A375 (cell line): ENCODE results near the gene SLC25A46. TPM values are rescaled to one million over a fixed set of nuclear protein-coding genes. Genes with fewer than 3 reads are reported as not detected.

Experiments
- total RNA-seq: library from RNA; depleted of rRNA; stranded (reverse); fragments of >200 nt; shearing (Covaris generic); gene quantifications from 2 replicates; pipeline ENCODE4 v1.2.3, GENCODE V29; 2014; rRNA removed

The SLC25A46 gene
- 37.5 and 40.8 TPM in 2 replicates for total RNA-seq

DNA sequence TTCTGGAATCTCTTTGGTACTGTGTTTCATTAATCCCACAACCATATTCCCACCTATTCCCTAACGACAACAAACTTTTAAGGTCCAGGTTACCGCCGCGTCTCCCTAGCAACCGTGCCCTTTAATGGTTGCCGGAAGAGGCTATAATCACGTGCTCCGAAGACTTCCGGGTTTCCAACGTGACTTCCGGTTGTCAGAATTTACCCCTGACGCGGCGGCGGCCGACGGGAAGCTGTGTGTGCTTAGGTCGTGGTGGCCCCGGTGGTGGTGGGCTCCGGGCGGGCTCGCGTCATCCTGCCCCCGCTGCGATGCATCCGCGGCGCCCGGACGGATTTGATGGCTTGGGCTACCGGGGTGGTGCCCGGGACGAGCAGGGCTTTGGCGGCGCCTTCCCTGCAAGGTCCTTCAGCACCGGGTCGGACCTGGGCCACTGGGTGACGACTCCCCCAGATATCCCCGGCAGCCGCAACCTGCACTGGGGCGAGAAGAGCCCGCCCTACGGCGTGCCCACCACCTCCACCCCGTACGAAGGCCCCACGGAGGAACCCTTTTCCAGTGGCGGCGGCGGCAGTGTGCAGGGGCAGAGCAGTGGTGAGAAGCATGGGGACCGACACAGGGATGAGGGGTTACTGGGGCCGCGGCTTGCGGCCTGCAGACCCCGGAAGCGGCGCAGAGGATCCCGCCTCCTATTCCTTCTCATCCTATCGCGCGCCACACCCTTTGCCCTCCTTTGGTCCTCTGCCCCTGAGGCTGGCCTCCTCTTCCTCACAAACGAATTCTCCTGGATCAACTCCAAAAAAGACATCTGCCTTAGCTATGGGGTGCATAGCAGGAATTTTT lies at the start of gene SLC25A46:
Gene SLC25A46 (plus strand): TSS at position 196 of the 840 bp plus-strand sequence. CDS start 113 bp downstream, at position 309.

DNA sequence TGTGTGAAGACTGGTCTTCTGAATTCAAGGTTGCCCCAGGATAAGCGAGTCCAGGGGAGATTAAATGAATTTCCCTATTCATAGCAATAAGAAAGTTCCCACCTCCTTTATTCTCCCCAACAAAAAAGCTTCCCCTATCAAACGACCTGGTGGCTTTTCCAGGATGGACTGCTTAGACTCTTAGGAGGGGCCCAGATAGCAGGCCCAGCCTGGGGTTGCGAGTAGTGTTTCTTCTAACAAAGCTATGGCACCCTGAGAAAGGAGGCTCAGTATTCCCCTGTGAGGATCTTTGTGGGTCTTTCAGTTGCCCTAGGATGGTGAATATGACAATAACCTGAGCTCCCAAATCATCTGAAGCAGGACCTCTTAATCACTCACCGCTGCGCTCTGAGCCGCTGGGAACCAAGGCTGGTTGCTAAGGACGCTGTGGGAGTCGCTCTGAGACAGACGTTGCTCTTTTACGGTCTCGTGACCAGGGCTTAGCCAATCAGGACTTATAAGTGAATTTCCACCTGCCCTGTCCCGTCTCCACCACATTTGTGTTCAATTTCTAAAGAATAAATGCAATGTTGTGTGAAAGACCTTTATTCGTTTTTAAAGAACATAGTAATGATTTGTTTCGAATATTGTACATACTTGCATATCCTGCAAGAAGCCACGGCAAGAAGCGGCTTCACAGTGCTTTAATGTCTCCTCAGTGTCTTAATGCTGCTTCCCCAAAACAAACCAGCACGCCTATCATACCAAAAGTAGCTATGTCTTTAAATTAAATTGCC lies 12.4 kb upstream of the SLC25A46 start, which contains the start of gene TMEM232:
Gene TMEM232 (minus strand): TSS at position 423 of the 776 bp plus-strand sequence. CDS start 59,319 bp downstream, outside the sequence.

Other genes with a start within 250 kb of the SLC25A46 start
- 0.45 and 2.4 TPM in 2 replicates for gene TMEM232, start 12.3 kb upstream of the SLC25A46 start, total RNA-seq